GM18520 (cell line): ENCODE data around the gene CFAP157.
"Not testable (repeated sequence)": the region's sequence is repeated elsewhere in the genome, so short reads cannot be mapped to it uniquely, and the experiment has no call there.

Source experiments
- ATAC-seq: cut with Tn5 transposase; IDR thresholded peaks from one replicate; pipeline ENCODE4 v1.9.1; 2021; ENCODE audit not compliant: unreplicated experiment

The CFAP157 gene

GRCh38 chr9:127734747-127735529 is 28.1 kb downstream of the CFAP157 start, which contains the start of gene TOR2A:
Gene TOR2A, minus strand, starts transcription at chr9:127735294. Its CDS starts 24 bp downstream, at chr9:127735270.
- peak; percentile 85 for ATAC-seq

GRCh38 chr9:127735530-127736185 is 28.9 kb downstream of the CFAP157 start:
- peak; percentile 6 for ATAC-seq

DNA sequence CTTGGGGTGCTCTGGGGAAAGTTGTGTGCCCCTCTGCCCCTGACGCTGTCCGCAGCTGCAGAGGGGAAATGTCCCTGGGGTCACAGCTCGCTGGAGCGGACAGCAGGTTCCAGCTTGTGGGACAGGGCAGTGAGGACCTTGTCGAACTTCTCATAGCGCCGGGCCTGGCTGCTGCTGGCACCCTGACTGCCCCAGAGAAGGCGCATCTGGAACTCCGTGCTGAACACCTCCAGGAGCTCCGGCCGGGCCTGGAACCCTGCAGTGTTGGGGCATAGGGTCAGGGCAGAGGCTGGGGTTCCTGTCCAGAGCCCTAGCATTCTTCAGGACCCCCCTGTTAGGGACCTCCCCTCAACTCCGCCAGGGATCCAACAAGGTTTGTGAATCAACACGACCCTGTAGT is 31.9 kb downstream of the CFAP157 start:
- ATAC-seq = no peak

DNA sequence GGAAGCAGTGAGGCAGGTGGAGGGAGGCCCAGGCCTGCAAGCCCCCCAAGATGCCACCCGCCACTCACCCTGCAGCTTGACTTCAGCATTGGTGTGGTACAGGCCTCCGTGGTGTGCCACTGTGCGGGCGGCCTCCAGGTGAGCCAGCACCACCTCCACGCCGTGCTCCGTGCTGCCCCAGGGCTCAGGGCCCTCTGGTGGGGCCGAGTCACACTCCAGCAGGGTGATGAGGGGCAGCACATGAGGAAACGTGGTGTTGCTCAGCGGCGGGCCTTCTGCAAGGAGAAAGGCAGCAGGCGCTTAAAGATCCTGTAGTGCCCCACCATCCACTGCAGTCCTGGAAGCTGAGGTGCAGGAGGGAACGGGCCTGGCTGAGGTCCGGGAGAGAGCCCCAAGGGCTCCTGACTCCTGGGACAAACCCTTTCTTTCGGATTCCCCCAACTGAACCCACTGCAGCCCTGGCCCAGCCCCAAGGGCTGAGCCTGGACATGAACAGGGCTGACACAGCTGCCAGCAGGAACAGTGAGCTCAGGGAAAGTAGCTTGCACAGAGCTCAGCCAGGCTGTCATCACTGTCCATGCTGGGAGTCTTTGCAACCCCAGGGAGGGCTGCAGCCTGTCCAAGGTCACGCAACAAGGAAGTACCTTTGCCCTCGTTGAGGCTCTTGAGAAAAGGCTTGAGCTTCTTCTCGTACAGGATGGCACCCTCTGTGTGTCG is 33.0 kb downstream of the CFAP157 start:
- no peak for ATAC-seq

GRCh38 chr9:127741831-127742434 is 35.1 kb downstream of the CFAP157 start:
- ATAC-seq = no peak

DNA sequence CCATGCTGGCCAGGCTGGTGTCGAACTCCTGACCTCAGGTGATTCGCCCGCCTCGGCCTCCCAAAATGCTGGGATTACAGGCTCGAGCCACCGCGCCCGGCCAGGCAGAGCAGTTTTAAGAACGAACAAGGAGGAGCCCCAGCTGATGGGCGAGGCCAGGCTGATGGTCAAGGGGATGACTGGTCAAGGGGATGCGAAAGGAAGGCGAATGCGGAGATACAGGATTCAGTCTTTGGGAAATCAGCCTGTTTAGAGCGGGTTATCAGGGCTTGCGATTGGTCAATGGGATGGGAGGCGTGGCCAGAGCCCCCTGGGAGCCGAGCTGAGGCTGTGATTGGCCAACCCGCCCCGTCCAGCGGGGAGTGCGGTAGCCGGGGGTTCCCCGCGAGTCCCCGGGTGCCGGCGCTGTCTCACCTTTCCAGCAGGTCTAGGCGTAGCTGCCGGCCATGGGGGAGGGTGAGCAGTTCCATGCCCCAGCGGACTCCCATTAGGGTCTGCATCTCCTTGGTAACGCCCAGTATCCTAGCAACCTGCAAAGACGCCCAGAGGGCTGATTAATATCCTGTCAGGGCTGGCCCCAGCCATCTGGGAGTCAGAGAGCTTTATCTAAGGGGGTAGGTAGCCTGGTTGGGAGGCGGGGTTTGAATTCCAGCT is 35.8 kb downstream of the CFAP157 start:
- no peak for ATAC-seq

DNA sequence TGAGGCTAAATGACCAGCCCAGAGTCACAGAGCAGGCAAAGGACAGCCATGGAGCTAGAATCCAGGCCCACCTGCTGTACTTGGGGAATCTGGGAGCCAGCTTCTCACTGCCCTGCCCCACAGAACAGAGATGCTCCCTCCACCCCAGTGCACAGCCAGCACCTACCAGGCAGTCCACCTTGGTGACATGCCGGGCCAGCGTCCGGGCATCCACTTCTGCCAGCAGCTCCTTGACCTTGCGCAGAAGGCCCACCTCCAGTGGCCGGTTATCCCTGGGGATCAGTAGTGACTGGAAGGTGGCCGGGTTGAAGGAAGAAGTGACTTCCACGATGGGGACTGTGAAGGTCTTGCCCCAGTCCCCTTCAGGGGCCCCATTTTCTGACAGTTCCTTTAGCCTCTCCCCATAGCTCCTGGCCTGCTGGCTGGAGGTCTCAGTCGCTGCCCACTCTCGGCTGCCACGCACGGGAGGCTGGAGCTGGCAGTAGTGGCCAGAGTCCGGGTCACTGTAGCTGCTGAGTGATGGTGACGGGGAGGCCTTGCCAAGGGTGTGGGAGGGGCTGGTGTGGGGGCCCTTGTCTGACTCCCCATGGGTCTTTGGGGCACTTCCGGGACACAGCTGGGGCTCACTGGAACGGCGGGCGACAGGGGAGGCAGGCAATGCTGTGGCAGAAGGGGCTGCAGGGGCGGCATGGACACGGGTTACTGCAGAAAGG is 37.8 kb downstream of the CFAP157 start:
- ATAC-seq = no peak

DNA sequence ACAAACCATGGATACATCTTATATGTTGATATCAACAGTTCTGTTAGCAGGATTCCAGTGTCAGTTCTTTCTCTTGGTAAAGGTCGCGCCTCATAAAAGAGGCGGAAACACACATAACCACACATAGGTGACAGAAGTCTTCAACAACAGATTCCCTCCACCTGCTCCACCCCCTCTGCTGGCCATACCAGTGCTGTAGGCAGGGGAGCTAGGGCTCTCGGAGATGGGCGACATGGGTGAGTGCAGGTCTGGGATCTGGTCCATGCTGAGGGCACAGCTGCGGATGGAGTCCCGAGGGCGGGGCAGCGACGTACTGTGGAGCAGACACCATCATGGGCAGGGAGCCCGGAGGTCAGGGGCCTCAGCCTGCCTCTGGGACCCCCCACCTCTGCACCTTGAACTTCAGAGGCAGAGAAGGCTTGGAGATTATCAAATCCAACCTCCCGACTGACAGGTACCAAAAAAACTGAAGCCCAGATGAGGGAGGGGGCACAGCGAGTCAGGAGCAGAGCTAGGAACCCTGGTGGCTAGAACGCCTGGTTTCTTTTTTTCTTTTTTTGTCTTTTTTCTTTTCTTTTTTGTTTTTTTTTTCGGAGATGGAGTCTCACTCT is 40.3 kb downstream of the CFAP157 start:
- ATAC-seq = no peak

- ATAC-seq = no peak
Measured at GRCh38 chr9:127749090-127749787, 42.5 kb downstream of the CFAP157 start.

DNA sequence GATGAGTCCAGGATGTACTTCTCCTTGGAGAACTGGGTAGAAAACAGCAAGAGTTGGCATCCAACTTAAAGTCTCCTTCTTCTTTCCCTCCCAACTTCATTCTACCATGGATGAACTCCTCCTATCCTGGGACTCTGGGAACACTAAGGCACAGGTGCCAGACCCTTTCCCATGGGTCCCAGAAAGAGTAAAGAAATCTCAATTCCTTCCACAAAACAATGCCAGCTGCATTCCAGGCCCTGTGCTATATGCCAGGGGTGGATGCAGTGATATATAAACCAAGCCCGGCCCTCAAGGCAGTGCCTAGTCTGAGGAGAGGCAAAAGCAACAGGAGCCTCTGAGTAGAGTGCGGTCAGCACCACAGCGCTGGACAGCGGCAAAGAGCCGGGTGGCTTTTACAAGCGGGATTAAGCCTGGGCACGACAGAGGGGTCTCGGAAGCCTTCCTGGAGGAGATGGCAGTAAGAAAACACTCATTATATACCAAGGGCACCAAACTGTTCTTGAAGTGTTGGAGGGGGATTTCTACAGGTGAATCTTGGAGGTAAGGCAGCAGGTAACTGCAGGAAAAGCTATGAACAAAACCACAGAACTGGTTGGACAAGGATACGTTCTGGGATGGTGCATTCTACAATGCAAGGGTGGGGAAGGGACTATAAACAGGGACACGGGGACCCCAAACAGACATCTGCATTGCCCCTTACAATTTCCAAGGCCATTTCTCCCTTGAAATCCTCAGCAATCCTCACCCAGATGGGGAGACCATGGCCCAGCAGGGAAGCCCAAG is 44.7 kb downstream of the CFAP157 start:
- ATAC-seq = no peak

DNA sequence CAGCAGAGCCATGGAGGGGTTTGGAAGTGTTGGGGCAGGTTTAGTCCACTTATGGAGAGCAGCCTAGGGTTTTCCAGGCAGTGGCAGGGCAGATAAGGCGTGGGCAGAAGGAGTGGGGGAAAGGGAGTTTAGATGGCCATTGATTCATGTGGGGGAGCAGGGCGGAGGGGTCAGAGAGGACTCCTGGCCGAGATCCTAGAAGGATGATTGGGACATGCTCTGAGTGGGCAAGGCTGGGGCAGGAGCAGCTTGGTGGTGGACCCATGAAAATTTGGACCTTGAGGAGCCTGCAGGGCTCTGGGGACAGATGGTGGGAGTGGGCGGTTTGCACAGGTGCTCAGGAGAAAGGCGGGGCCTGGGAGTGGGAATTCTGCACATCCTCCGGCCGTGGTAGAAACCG is 46.4 kb downstream of the CFAP157 start:
- ATAC-seq = no peak

DNA sequence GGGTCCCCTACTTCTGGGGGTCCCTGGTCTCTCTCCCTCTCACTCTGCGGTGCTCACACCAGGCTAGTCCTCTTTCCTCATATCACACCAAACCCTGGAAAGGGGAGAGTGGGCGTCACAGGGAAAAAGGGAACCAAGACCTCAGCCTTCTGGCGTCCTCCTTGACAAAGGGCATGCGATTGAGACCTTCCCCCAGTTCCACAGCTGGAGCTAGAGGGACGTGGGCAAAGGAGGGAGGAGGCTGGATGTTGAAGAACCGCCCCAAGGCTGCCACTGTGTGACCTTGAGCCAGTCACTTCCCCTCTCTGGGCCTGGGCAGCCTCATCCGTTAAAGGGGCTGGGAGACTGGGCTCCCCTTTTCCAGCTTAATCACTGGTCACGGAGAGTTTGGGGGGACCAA is 46.8 kb downstream of the CFAP157 start:
- no peak for ATAC-seq

GRCh38 chr9:127754099-127755060 is 47.6 kb downstream of the CFAP157 start:
- no peak for ATAC-seq

- ATAC-seq = no peak
Measured at GRCh38 chr9:127755061-127756060, 48.6 kb downstream of the CFAP157 start.

GRCh38 chr9:127756233-127756632 is 49.4 kb downstream of the CFAP157 start:
- ATAC-seq = no peak

GRCh38 chr9:127756776-127757175 is 50.0 kb downstream of the CFAP157 start:
- not testable (repeated sequence) for ATAC-seq
